Fibroblast of skin of scalp (primary cell): Measurements from ENCODE around the gene DUSP18.
A peak's percentile ranks its signal among the peaks of the same experiment; 100 is the strongest.
"Not testable (repeated sequence)": the region's sequence is repeated elsewhere in the genome, so short reads cannot be mapped to it uniquely, and the experiment has no call there.

Experiments used
- DNase-seq: peaks from one replicate; pipeline ENCODE4 v3.0.0-alpha.2; 2013

The DUSP18 gene

GRCh38 chr22:30679895-30680690 lies 12.4 kb upstream of the DUSP18 start:
- DNase-seq = not testable (repeated sequence)

DNA sequence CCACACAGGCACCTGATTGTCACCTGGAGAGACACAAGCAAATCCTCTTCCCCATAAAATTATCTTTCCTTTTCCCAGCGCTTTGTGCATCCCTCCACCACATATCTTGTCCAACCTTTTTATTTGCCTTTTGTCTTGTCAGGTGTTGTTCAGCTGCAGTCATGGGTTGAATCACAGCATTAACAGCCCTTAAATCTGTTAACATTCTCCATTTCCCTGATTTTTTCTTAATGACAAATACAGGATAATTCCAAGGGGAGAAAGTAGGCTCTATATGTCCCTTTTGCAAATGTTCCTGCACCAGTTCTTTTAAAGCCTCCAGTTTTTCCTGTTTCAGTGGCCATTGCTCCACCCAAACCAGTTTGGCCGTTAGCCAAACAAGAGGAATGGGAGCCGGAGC lies 8.9 kb upstream of the DUSP18 start:
- not testable (repeated sequence) for DNase-seq

- no peak for DNase-seq
Observed at GRCh38 chr22:30675436-30675835, 7.8 kb upstream of the DUSP18 start.

GRCh38 chr22:30674482-30674881 lies 6.8 kb upstream of the DUSP18 start:
- no peak for DNase-seq

GRCh38 chr22:30673136-30673535 lies 5.5 kb upstream of the DUSP18 start:
- DNase-seq = no peak

DNA sequence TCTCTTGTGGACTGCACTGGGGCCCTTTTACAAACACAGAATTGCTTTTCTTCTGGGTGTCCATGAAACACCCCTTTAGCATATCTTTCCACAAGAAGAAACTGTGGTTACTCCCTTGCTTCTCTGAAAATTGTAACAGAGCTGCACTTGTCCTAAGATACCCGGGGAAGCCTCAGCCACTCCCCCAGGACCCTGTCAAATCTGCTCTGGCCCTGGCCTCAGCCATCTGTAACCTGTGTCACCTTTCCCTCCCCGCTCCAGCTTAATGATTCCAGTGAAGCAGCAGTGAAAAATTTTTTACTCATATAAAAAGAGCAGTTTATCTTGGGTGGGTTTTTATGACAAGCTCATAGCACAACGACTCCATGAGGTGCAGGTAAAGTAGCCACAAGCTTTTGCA lies 3.4 kb upstream of the DUSP18 start:
- no peak for DNase-seq

- no peak for DNase-seq
Observed at GRCh38 chr22:30668386-30668710, 673 bp upstream of the DUSP18 start.

- DNase-seq = no peak
Observed at GRCh38 chr22:30667107-30667493, 575 bp downstream of the DUSP18 start.

- DNase-seq = no peak
Observed at GRCh38 chr22:30665786-30666185, 1.9 kb downstream of the DUSP18 start.

- DNase-seq = no peak
Observed at GRCh38 chr22:30665266-30665665, 2.4 kb downstream of the DUSP18 start.

GRCh38 chr22:30664798-30665197 lies 2.9 kb downstream of the DUSP18 start:
- DNase-seq = no peak

DNA sequence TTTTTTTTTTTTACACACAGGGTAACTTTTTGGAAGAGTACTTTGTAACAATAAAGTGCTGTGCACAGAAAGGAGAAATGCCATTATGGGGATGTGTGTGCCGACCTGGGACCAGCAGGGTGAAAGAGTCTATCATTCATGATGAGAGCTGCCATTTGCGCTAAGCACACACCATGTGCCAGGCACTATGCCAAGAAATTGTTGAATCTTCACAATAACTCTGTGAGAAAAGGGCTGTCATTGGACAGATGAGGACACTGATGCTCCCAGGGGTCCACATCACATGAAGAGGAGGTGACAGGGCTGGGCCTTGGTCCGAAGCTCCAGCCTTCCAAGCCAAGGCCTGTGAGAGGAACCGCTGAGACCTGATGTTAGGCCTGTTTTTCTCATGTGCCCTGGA lies 5.6 kb downstream of the DUSP18 start:
- no peak for DNase-seq

GRCh38 chr22:30655532-30655931 lies 12.1 kb downstream of the DUSP18 start:
- no peak for DNase-seq

GRCh38 chr22:30654361-30654760 lies 13.3 kb downstream of the DUSP18 start:
- no peak for DNase-seq

GRCh38 chr22:30652852-30653251 lies 14.8 kb downstream of the DUSP18 start:
- no peak for DNase-seq

DNA sequence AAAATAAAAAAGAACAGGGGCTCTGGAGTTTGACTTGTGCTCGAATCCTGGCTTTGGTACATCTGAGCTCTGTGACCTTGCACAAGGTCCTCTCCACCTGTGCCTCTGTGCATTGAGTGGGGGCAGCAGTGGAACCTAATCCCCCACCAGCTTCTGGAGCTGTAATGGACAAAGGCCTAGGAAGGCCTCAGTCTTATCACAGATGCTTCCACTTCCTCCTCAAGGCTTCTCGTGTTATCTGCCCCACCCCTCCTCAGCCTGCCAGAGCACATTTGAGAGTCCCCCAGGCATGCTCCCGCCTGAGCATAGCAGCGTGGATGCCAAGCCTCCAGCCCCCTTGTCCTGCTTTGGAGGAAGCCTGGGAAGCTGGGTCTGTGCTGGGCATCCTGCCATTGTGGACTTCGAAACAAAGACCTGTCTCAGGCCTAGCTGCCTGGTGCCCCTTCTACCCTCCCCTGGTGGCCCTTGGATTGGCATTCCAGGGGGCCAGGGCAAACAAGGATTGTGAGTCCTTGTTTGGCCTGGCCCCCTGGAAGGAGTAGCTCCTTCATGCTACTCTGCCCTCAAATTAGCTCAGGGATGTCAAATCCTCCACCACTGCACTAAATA lies 17.1 kb downstream of the DUSP18 start:
- no peak for DNase-seq

- peak; percentile 63 for DNase-seq
Observed at GRCh38 chr22:30649430-30650007, 18.2 kb downstream of the DUSP18 start.

DNA sequence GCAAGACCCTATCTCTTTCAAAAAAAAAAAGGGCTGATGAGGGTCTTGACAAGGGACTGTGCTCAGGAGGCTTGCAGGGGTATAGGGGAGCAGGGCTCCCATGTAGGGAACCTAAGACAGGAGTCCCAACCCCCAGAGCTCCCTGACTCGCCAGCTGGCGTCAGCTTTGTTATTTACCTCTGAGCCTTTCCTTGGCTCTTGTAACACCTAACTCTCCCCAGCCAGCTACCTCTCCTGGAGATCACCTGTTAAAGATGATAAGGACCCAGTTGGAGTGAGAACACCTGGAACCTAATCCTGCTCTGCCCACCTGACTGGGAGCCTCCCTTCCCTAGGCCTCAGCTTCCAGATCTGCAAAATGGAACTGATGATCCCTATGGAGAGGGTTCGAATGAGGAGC lies 18.9 kb downstream of the DUSP18 start:
- DNase-seq = no peak

DNA sequence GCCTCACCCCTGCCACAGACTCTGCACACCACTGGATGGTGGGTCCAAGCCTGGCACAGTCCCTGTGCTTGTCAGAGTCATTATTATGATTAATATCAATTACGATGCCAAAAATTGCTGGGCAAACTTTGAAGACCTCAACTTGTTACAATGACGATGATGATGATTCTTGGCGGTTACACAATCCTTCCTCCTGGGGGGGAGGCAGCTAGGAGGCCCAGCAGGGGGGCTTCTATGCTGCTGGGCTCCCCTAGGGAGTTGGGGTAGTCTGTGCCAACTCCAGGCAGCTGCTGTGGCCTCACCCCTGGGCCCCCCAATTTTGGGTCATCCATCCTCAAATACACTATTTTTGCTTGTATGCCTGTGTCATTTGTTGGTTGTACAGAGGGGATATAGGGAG lies 20.1 kb downstream of the DUSP18 start:
- no peak for DNase-seq

- no peak for DNase-seq
Observed at GRCh38 chr22:30646518-30647160, 21.0 kb downstream of the DUSP18 start.

GRCh38 chr22:30643055-30643875 lies 24.4 kb downstream of the DUSP18 start:
- DNase-seq = no peak

DNA sequence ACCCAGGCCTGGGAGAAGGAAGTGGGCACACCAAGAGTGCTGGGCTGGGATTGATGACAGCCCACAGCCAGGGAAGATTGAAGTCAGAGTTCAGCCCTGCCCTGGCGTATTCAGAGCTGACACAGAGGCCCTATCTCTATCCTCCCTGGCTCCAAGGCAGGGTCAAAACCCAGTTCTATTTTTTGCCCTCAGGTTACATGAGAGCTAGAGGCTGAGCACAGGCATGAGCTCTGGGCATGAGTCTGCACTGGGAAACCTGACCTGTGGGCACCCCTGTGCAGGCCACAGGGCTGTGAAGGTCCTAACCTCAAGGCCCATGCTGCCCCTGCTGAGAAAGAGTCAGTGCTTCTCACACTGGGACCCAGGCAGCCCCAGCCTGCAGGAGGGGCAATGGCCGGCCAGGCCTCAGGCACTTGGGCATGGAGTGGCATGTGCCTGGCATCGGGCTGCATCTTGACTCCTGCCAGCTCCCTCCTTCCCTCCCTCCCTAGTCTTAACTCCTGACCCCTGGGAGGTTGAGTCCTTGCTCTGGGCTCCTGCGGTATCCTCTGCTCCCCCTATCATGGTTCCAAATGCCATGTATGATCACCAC lies 26.7 kb downstream of the DUSP18 start:
- no peak for DNase-seq
